K562 (cell line): Measurements from ENCODE around the gene CRTC3. TPM values are rescaled to one million over a fixed set of nuclear protein-coding genes. Genes with fewer than 3 reads are reported as not detected.
"Not testable (repeated sequence)": the region's sequence is repeated elsewhere in the genome, so short reads cannot be mapped to it uniquely, and the experiment has no call there.

Source experiments
- ATAC-seq: fragments of 200-7000 bp; cut with Tn5 transposase; 3 replicates; pipeline ENCODE4 v1.9.1; 2020; ENCODE audit warnings: moderate library complexity
- BruUV-seq: library from RNA; stranded (reverse); fragments of 400-500 nt; replicated peaks from 2 replicates; lab custom pipeline; 2021; lab: Mats Ljungman, UMichigan
- CTCF ChIA-PET: fragments of 300-600 bp; formaldehyde crosslinking; extraction: SDS; loops from one replicate; lab custom pipeline; 2021; ENCODE audit warnings: low intra/inter-chr PET ratio; lab: Yijun Ruan, JAX
- POLR2A ChIA-PET: fragments of 300-600, 350-650 bp; sonication (Branson Sonifier 250); formaldehyde crosslinking; extraction: SDS; loops from one replicate; lab custom pipeline; 2021; ENCODE audit warnings: antibody characterized with exemption, inconsistent platforms; lab: Yijun Ruan, JAX
- DNase-seq, 4 experiments: peaks; one replicate each; pipeline versions ENCODE4 v3.0.0 to v3.0.0-alpha.2; 2011 to 2018; ENCODE audit warnings: low spot score in 3 of 4, mixed read lengths in 3 of 4; ENCODE audit errors: extremely low read depth in 1 of 4
- FAIRE-seq: peaks from 2 replicates; lab custom pipeline; 2011; peaks lifted over from hg19 to GRCh38; lab: Jason Lieb, UNC
- H2AFZ ChIP-seq: 2 replicates; pipeline ENCODE4 v1.6.0; 2011; ENCODE audit warnings: low read depth, low read length, control low read depth, inconsistent platforms
- H3K27ac ChIP-seq: fragments of 200-600 bp; 3 replicates; pipeline ENCODE4 v1.8.0; 2011; ENCODE audit warnings: low read depth, mild to moderate bottlenecking, control low read depth, inconsistent platforms, low read length, moderate library complexity, mixed read lengths; ENCODE audit errors: extremely low read depth
- H3K27me3 ChIP-seq, 2 experiments: fragments of 300-600 bp in 1 of 2; 2 replicates in 1 of 2; 3 replicates in 1 of 2; pipeline versions ENCODE4 v1.6.0 to v1.8.0; 2011; ENCODE audit warnings: inconsistent platforms in 2 of 2, low read length in 2 of 2, mild to moderate bottlenecking in 1 of 2, mixed read lengths in 1 of 2, moderate library complexity in 1 of 2; ENCODE audit not compliant: control insufficient read depth in 2 of 2, insufficient read depth in 2 of 2
- H3K36me3 ChIP-seq: fragments of 300-600 bp; 3 replicates; pipeline ENCODE4 v1.8.0; 2011; ENCODE audit warnings: mild to moderate bottlenecking, low read length, inconsistent platforms; ENCODE audit not compliant: control insufficient read depth, insufficient read depth
- H3K4me1 ChIP-seq, 2 experiments: fragments of 200-600 bp in 1 of 2; replicated peaks in 1 of 2; 2 replicates in 1 of 2; 3 replicates in 1 of 2; pipeline versions ENCODE4 v1.5.1 to v1.8.0; 2011; ENCODE audit warnings: inconsistent platforms in 2 of 2, low read length in 2 of 2, mild to moderate bottlenecking in 1 of 2, mixed read lengths in 1 of 2, moderate library complexity in 1 of 2; ENCODE audit not compliant: control insufficient read depth in 2 of 2, insufficient read depth in 2 of 2
- H3K4me2 ChIP-seq: 2 replicates; pipeline ENCODE4 v1.6.1; 2011; ENCODE audit warnings: low read length, control low read depth, inconsistent platforms, mixed read lengths; ENCODE audit not compliant: insufficient read depth
- H3K4me3 ChIP-seq: fragments of 200-600 bp; sonication (generic), shearing (Covaris generic); 2 replicates; pipeline ENCODE4 v1.5.1; 2016; ENCODE audit warnings: control low read depth, inconsistent platforms
- H3K79me2 ChIP-seq: fragments of 200-600 bp; 3 replicates; pipeline ENCODE4 v1.8.0; 2011; ENCODE audit warnings: low read length, inconsistent platforms; ENCODE audit not compliant: control insufficient read depth, insufficient read depth
- H3K9ac ChIP-seq, 2 experiments: 2 replicates each; pipeline versions ENCODE4 v1.6.0 to v1.6.1; 2011; ENCODE audit warnings: low read depth in 2 of 2, low read length in 2 of 2, control low read depth in 1 of 2, inconsistent platforms in 1 of 2, mild to moderate bottlenecking in 1 of 2, mixed read lengths in 1 of 2; ENCODE audit not compliant: insufficient read depth in 1 of 2
- H3K9me1 ChIP-seq: one replicate; pipeline ENCODE4 v1.6.0; 2011; ENCODE audit warnings: inconsistent platforms, mild to moderate bottlenecking, low read length, moderate library complexity; ENCODE audit not compliant: control insufficient read depth, insufficient read depth
- H3K9me3 ChIP-seq: replicated peaks from 2 replicates; pipeline ENCODE4 v1.5.1; 2011; ENCODE audit warnings: low read depth, low read length, inconsistent platforms; ENCODE audit not compliant: control insufficient read depth, insufficient read depth
- H4K20me1 ChIP-seq: replicated peaks from 2 replicates; pipeline ENCODE4 v1.6.1; 2011; ENCODE audit warnings: low read length, inconsistent platforms, mixed read lengths; ENCODE audit not compliant: control insufficient read depth, insufficient read depth
- NFATC3 ChIP-seq: fragments of 450-650 bp; IDR thresholded peaks from 2 replicates; pipeline ENCODE4 v1.6.1; 2017; ENCODE audit warnings: mild to moderate bottlenecking
- POLR2B ChIP-seq: fragments of 450-650 bp; IDR thresholded peaks from 2 replicates; pipeline ENCODE4 v1.6.1; 2018; ENCODE audit warnings: low read depth; ENCODE audit not compliant: partially characterized antibody
- WGBS: fragments of 100-300 bp; shearing (Covaris generic); methylation state at CpG from one replicate; pipeline ENCODE4 v1.1.6; 2016; ENCODE audit warnings: low coverage, mixed read lengths; ENCODE audit not compliant: insufficient coverage; ENCODE audit errors: missing lambda C conversion rate; 5-methylcytosine and 5-hydroxymethylcytosine counted together
- in situ Hi-C: fragments of 300-500 bp; cut with MboI; formaldehyde crosslinking; loops from 4 replicates; pipeline ENCODE4 v1.15.0; 2018; ENCODE audit warnings: inconsistent platforms, mixed read lengths
- intact Hi-C: fragments of 100-400 bp; cut with micrococcal nuclease; formaldehyde crosslinking; loops from 2 replicates; pipeline ENCODE4 v1.14.2; 2022
- polyA plus RNA-seq, 8 experiments: library from polyadenylated mRNA; depleted of rRNA in 4 of 8; stranded (reverse) in 5 of 8; unstranded in 3 of 8; fragments of >200 nt; fragmentation: Nextera tagmentation in 2 of 8; fragmentation: Illumina TruSeq in 1 of 8; extraction: Ambion mirVana in 2 of 8; extraction: Trizol in 1 of 8; gene quantifications; 2 replicates each; pipeline versions ENCODE4 v1.2.1 to v1.2.3, GENCODE V29; 2011 to 2014; ENCODE audit warnings: inconsistent platforms in 1 of 8, missing spikeins in 1 of 8
- total RNA-seq, 7 experiments: library from RNA; depleted of rRNA in 6 of 7; stranded (reverse); fragments of >200 nt in 6 of 7; fragmentation: Illumina TruSeq in 2 of 7; extraction: Trizol in 2 of 7; gene quantifications; 2 replicates each; pipeline versions ENCODE4 v1.2.1 to v1.2.3, GENCODE V29; 2011 to 2021; ENCODE audit warnings: low replicate concordance in 1 of 7
- TF ChIP-seq, protein P1 (sequence below): sonication (generic); formaldehyde crosslinking; IDR thresholded peaks from 2 replicates; pipeline ENCODE4 v1.8.0; 2022; ENCODE audit warnings: mild to moderate bottlenecking, missing genetic modification reagents, borderline replicate concordance

CRTC3 gene
- total and polyA plus RNA-seq, 9 of the 15 experiments (the other 6 are each of a cell fraction or from before 2014, with no cell fraction given) = 1.2 to 19.0 (median 11.6) TPM

GRCh38 chr15:90513448-90513847 is 16.3 kb upstream of the CRTC3 start (continued):
- TF ChIP-seq, protein P1, sequence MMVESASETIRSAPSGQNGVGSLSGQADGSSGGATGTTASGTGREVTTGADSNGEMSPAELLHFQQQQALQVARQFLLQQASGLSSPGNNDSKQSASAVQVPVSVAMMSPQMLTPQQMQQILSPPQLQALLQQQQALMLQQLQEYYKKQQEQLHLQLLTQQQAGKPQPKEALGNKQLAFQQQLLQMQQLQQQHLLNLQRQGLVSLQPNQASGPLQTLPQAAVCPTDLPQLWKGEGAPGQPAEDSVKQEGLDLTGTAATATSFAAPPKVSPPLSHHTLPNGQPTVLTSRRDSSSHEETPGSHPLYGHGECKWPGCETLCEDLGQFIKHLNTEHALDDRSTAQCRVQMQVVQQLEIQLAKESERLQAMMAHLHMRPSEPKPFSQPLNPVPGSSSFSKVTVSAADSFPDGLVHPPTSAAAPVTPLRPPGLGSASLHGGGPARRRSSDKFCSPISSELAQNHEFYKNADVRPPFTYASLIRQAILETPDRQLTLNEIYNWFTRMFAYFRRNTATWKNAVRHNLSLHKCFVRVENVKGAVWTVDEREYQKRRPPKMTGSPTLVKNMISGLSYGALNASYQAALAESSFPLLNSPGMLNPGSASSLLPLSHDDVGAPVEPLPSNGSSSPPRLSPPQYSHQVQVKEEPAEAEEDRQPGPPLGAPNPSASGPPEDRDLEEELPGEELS = no peak
- TF ChIP-seq NFATC3 (no peak), POLR2B (no peak)

DNA sequence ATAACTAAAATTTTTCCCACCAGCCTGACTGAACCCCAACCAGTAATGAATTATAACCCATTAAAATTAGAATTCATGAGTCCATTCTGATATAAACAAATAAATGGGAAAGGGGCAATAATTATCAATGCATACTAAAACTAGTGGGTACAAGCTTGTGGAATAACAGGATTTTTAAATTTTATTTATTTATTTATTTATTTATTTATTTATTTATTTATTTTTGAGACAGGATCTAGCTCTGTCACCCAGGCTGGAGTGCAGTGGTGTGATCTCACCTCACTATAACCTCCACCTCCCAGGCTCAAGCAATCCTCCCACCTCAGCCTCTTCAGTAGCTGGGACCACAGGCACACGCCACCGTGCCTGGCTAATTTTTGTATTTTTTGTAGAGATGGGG is 15.8 kb upstream of the CRTC3 start:
- 82% methylated on average over 2 of the region's 2 CpGs for WGBS
- intact Hi-C loops, DNase-seq, H2AFZ ChIP-seq, H3K4me2 ChIP-seq, H3K27me3 ChIP-seq, CTCF ChIA-PET, H3K9ac ChIP-seq, in situ Hi-C loops, H3K4me1 ChIP-seq, H3K9me3 ChIP-seq, H3K4me3 ChIP-seq, H3K9me1 ChIP-seq, FAIRE-seq, H3K36me3 ChIP-seq, H3K27ac ChIP-seq, ATAC-seq, BruUV-seq, H4K20me1 ChIP-seq, H3K79me2 ChIP-seq: not testable (repeated sequence)
- POLR2A ChIA-PET = interaction anchor here (0.6 kb wide), 1 partner anchor 58 kb away, joined by 3 read pairs; no protein-coding TSS in a partner anchor
